HEK293 (cell line): ENCODE results near the gene AMBRA1.

Experiments
- CTCF ChIA-PET: fragments of 350-600 bp; formaldehyde crosslinking; extraction: SDS; loops from one replicate; lab custom pipeline; 2021; ENCODE audit warnings: antibody characterized with exemption; lab: Yijun Ruan, JAX
- POLR2A ChIA-PET: fragments of 300-600 bp; formaldehyde crosslinking; extraction: SDS; loops from one replicate; lab custom pipeline; 2020; ENCODE audit warnings: antibody characterized with exemption, inconsistent platforms; lab: Yijun Ruan, JAX
- H3K27ac ChIP-seq: fragments of 200-500 bp; sonication (Bioruptor generic); 2 replicates; pipeline ENCODE4 v1.5.1; 2014; ENCODE audit warnings: low read depth, low read length, control low read depth, inconsistent platforms; ENCODE audit errors: extremely low read depth
- H3K36me3 ChIP-seq, 2 experiments: fragments of 200-500 bp in 1 of 2; sonication (Bioruptor generic) in 1 of 2; 1 replicate in 1 of 2; 2 replicates in 1 of 2; pipeline ENCODE4 v1.5.1; 2014 to 2017; ENCODE audit warnings: inconsistent platforms in 2 of 2, low read length in 2 of 2; ENCODE audit not compliant: control insufficient read depth in 2 of 2, insufficient read depth in 1 of 2
- H3K4me1 ChIP-seq: fragments of 200-500 bp; sonication (Bioruptor generic); 2 replicates; pipeline ENCODE4 v1.5.1; 2014; ENCODE audit warnings: mild to moderate bottlenecking, low read length, inconsistent platforms; ENCODE audit not compliant: control insufficient read depth, insufficient read depth
- H3K4me3 ChIP-seq: 2 replicates; pipeline ENCODE4 v1.5.1; 2011; ENCODE audit warnings: low read depth, mild to moderate bottlenecking, control low read depth, low read length, moderate library complexity
- H3K9me3 ChIP-seq: fragments of 200-500 bp; sonication (Bioruptor generic); 2 replicates; pipeline ENCODE4 v1.5.1; 2014; ENCODE audit warnings: low read depth, low read length, inconsistent platforms; ENCODE audit not compliant: control insufficient read depth, insufficient read depth
- BCL11B ChIP-seq: fragments of 450-650 bp; formaldehyde crosslinking; IDR thresholded peaks from 2 replicates; pipeline ENCODE4 v1.5.1; 2016; ENCODE audit warnings: low read depth, missing biosample characterization, missing genetic modification characterization
- EGR2 ChIP-seq: fragments of 450-650 bp; formaldehyde crosslinking; IDR thresholded peaks from 2 replicates; pipeline ENCODE4 v1.5.1; 2016; ENCODE audit warnings: low read depth, missing biosample characterization, missing genetic modification characterization
- FEZF1 ChIP-seq: fragments of 450-650 bp; formaldehyde crosslinking; IDR thresholded peaks from 2 replicates; pipeline ENCODE4 v1.5.1; 2016; ENCODE audit warnings: missing biosample characterization, missing genetic modification characterization
- GLIS1 ChIP-seq: fragments of 450-650 bp; formaldehyde crosslinking; IDR thresholded peaks from 2 replicates; pipeline ENCODE4 v1.5.1; 2016; ENCODE audit warnings: missing biosample characterization, missing genetic modification characterization
- IKZF3 ChIP-seq: fragments of 450-650 bp; IDR thresholded peaks from 2 replicates; pipeline ENCODE4 v1.5.0; 2018; ENCODE audit warnings: missing biosample characterization, mild to moderate bottlenecking, missing genetic modification characterization, moderate library complexity
- MYNN ChIP-seq: fragments of 450-650 bp; formaldehyde crosslinking; IDR thresholded peaks from 2 replicates; pipeline ENCODE4 v1.5.1; 2016; ENCODE audit warnings: missing biosample characterization, missing genetic modification characterization, borderline replicate concordance
- SP7 ChIP-seq: fragments of 450-650 bp; formaldehyde crosslinking; IDR thresholded peaks from 2 replicates; pipeline ENCODE4 v1.5.1; 2016; ENCODE audit warnings: missing biosample characterization, missing genetic modification characterization
- WT1 ChIP-seq: fragments of 450-650 bp; formaldehyde crosslinking; IDR thresholded peaks from 2 replicates; pipeline ENCODE4 v1.5.1; 2016; ENCODE audit warnings: missing biosample characterization, missing genetic modification characterization
- ZBTB17 ChIP-seq: fragments of 450-650 bp; formaldehyde crosslinking; IDR thresholded peaks from 2 replicates; pipeline ENCODE4 v1.5.1; 2016; ENCODE audit warnings: missing biosample characterization, missing genetic modification characterization
- ZBTB8A ChIP-seq: fragments of 450-650 bp; formaldehyde crosslinking; IDR thresholded peaks from 2 replicates; pipeline ENCODE4 v1.5.1; 2016; ENCODE audit warnings: missing biosample characterization, missing genetic modification characterization
- ZFHX2 ChIP-seq: fragments of 450-650 bp; formaldehyde crosslinking; conservative IDR thresholded peaks from 2 replicates; pipeline ENCODE4 v1.5.1; 2016; ENCODE audit warnings: missing biosample characterization, missing genetic modification characterization
- ZIC2 ChIP-seq: fragments of 450-650 bp; formaldehyde crosslinking; IDR thresholded peaks from 2 replicates; pipeline ENCODE4 v1.5.1; 2016; ENCODE audit warnings: missing biosample characterization, missing genetic modification characterization
- ZNF121 ChIP-seq: fragments of 450-650 bp; formaldehyde crosslinking; IDR thresholded peaks from 2 replicates; pipeline ENCODE4 v1.5.1; 2016; ENCODE audit warnings: missing biosample characterization, missing genetic modification characterization
- ZNF169 ChIP-seq: fragments of 450-650 bp; formaldehyde crosslinking; IDR thresholded peaks from 2 replicates; pipeline ENCODE4 v1.5.1; 2016; ENCODE audit warnings: missing biosample characterization, missing genetic modification characterization
- ZNF184 ChIP-seq: fragments of 450-650 bp; IDR thresholded peaks from 2 replicates; pipeline ENCODE4 v1.5.1; 2018; ENCODE audit warnings: missing biosample characterization, mild to moderate bottlenecking, missing genetic modification characterization
- ZNF19 ChIP-seq: fragments of 450-650 bp; formaldehyde crosslinking; IDR thresholded peaks from 2 replicates; pipeline ENCODE4; 2016; ENCODE audit warnings: missing biosample characterization, missing genetic modification characterization, low read depth
- ZNF211 ChIP-seq: fragments of 450-650 bp; formaldehyde crosslinking; IDR thresholded peaks from 2 replicates; pipeline ENCODE4 v1.5.1; 2016; ENCODE audit warnings: low read depth, missing biosample characterization, missing genetic modification characterization
- ZNF223 ChIP-seq: fragments of 450-650 bp; formaldehyde crosslinking; IDR thresholded peaks from 2 replicates; pipeline ENCODE4 v1.5.1; 2016; ENCODE audit warnings: missing biosample characterization, missing genetic modification characterization
- ZNF311 ChIP-seq: fragments of 450-650 bp; formaldehyde crosslinking; IDR thresholded peaks from 2 replicates; pipeline ENCODE4 v1.5.1; 2017; ENCODE audit warnings: missing biosample characterization, missing genetic modification characterization, borderline replicate concordance
- ZNF341 ChIP-seq: fragments of 450-650 bp; formaldehyde crosslinking; IDR thresholded peaks from 2 replicates; pipeline ENCODE4; 2016; ENCODE audit warnings: low read depth, missing biosample characterization, missing genetic modification characterization
- ZNF391 ChIP-seq: fragments of 450-650 bp; formaldehyde crosslinking; IDR thresholded peaks from 2 replicates; pipeline ENCODE4 v1.5.1; 2016; ENCODE audit warnings: low read depth, missing biosample characterization, missing genetic modification characterization, borderline replicate concordance
- ZNF423 ChIP-seq: fragments of 450-650 bp; formaldehyde crosslinking; IDR thresholded peaks from 2 replicates; pipeline ENCODE4 v1.5.1; 2016; ENCODE audit warnings: missing biosample characterization, missing genetic modification characterization
- ZNF510 ChIP-seq: fragments of 450-650 bp; formaldehyde crosslinking; IDR thresholded peaks from 2 replicates; pipeline ENCODE4 v1.5.1; 2018; ENCODE audit warnings: mild to moderate bottlenecking, missing genetic modification characterization, missing biosample characterization; ENCODE audit not compliant: insufficient replicate concordance
- ZNF529 ChIP-seq: fragments of 450-650 bp; formaldehyde crosslinking; IDR thresholded peaks from 2 replicates; pipeline ENCODE4 v1.5.1; 2017; ENCODE audit warnings: missing genetic modification characterization, missing biosample characterization; ENCODE audit not compliant: insufficient replicate concordance
- ZNF561 ChIP-seq: fragments of 450-650 bp; IDR thresholded peaks from 2 replicates; pipeline ENCODE4 v1.5.1; 2018; ENCODE audit warnings: missing biosample characterization, missing genetic modification characterization, borderline replicate concordance
- ZNF624 ChIP-seq: fragments of 450-650 bp; formaldehyde crosslinking; IDR thresholded peaks from 2 replicates; pipeline ENCODE4 v1.5.1; 2017; ENCODE audit warnings: missing biosample characterization, missing genetic modification characterization
- ZNF654 ChIP-seq: fragments of 450-650 bp; formaldehyde crosslinking; IDR thresholded peaks from 2 replicates; pipeline ENCODE4 v1.5.1; 2016; ENCODE audit warnings: low read depth, missing biosample characterization, missing genetic modification characterization
- ZNF776 ChIP-seq: fragments of 450-650 bp; formaldehyde crosslinking; IDR thresholded peaks from 2 replicates; pipeline ENCODE4 v1.5.0; 2017; ENCODE audit warnings: missing biosample characterization, missing genetic modification characterization, borderline replicate concordance
- TF ChIP-seq, protein P1 (sequence below): fragments of 450-650 bp; formaldehyde crosslinking; IDR thresholded peaks from 2 replicates; pipeline ENCODE4 v1.5.1; 2016; ENCODE audit warnings: missing biosample characterization, missing genetic modification characterization
- TF ChIP-seq, protein P2 (sequence below): fragments of 450-650 bp; formaldehyde crosslinking; conservative IDR thresholded peaks from 2 replicates; pipeline ENCODE4 v1.5.1; 2016; ENCODE audit warnings: low read depth, missing biosample characterization, missing genetic modification characterization
- TF ChIP-seq, protein P3 (sequence below): fragments of 450-650 bp; formaldehyde crosslinking; IDR thresholded peaks from 2 replicates; pipeline ENCODE4 v1.5.1; 2017; ENCODE audit warnings: missing biosample characterization, missing genetic modification characterization
- TF ChIP-seq, protein P4 (sequence below): fragments of 450-650 bp; IDR thresholded peaks from 2 replicates; pipeline ENCODE4 v1.5.1; 2018; ENCODE audit warnings: missing biosample characterization, mild to moderate bottlenecking, missing genetic modification characterization

The AMBRA1 gene

DNA sequence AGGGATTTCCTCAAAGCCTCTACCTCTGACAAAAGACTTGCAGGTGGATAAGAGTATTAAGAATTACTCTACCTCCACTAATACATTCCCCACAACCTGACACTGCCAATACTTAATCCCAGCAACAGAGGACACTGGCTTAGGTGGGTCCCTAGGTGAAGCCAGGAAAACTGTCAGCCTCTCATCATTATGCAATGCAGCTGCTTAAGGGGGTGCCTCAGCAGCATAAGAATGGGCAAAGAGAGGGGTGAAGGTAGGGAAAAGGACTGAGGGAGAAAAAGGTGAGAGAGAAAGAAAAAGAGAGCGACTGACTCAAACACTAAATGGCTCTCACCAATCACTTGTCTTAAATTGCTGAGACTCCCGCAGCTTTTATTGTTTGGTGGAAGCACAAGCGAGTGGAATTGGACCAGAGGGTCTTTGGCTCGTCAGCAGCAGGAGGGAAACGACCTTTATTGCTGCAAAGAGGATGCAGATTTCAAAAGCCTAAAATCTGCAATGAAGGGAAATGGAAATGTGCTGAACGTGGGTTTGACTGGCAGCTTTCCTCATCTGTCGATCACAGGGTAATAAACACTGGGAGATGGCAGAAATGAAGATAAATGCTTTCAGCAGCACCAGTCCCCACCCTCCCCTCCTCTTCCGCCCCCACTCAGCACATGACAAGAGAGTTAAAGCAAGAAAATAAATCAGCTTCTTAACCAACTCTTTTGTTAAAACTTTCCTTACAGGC is 137.4 kb downstream of the AMBRA1 start:
- Histone ChIP-seq H3K9me3 (no peaks in the 10 kb centered on the region), H3K4me3 (no peak overlapping the region), H3K36me3 (no peaks in the 10 kb centered on the region), H3K4me1 (no peaks in the 10 kb centered on the region), H3K27ac (no peak overlapping the region)
- ChIA-PET CTCF (interaction anchor here (0.6 kb wide), 2 partner anchors 41 to 796 kb away, joined by 3 read pairs; no protein-coding TSS in a partner anchor), POLR2A (no interaction called here)
- TF ChIP-seq FEZF1 (peak; percentile 62), IKZF3 (tag by site-specific recombination) (no peak), ZNF654 (tag by site-specific recombination) (no peak), ZNF776 (tag by site-specific recombination) (no peak), BCL11B (tag by site-specific recombination) (no peak), ZIC2 (peak; percentile 34), MYNN (no peak), ZNF311 (tag by site-specific recombination) (no peak), ZNF510 (tag by site-specific recombination) (no peak), ZFHX2 (tag by site-specific recombination) (peak; percentile 87), ZBTB17 (tag by site-specific recombination) (no peak), ZNF223 (tag by site-specific recombination) (no peak), ZNF169 (tag by site-specific recombination) (no peak), ZNF391 (tag by site-specific recombination) (no peak), WT1 (tag by site-specific recombination) (peak; percentile 54), ZNF121 (tag by site-specific recombination) (no peak), ZNF561 (tag by site-specific recombination) (no peak), ZNF184 (tag by site-specific recombination) (no peak), ZNF423 (tag by site-specific recombination) (no peak), ZNF624 (tag by site-specific recombination) (no peak), SP7 (tag by site-specific recombination) (peak; percentile 59; the same call in 1 of the 2 replicates), EGR2 (tag by site-specific recombination) (peak; percentile 74), ZNF529 (tag by site-specific recombination) (no peak), ZNF19 (no peak), ZNF211 (tag by site-specific recombination) (no peak), ZBTB8A (no peak), GLIS1 (tag by site-specific recombination) (peak; percentile 34; the same call in 1 of the 2 replicates), ZNF341 (tag by site-specific recombination) (no peak)
- TF ChIP-seq, protein P1, sequence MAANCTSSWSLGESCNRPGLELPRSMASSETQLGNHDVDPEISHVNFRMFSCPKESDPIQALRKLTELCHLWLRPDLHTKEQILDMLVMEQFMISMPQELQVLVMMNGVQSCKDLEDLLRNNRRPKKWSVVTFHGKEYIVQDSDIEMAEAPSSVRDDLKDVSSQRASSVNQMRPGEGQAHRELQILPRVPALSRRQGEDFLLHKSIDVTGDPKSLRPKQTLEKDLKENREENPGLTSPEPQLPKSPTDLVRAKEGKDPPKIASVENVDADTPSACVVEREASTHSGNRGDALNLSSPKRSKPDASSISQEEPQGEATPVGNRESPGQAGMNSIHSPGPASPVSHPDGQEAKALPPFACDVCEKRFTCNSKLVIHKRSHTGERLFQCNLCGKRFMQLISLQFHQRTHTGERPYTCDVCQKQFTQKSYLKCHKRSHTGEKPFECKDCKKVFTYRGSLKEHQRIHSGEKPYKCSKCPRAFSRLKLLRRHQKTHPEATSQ: no peak
- TF ChIP-seq, protein P2, sequence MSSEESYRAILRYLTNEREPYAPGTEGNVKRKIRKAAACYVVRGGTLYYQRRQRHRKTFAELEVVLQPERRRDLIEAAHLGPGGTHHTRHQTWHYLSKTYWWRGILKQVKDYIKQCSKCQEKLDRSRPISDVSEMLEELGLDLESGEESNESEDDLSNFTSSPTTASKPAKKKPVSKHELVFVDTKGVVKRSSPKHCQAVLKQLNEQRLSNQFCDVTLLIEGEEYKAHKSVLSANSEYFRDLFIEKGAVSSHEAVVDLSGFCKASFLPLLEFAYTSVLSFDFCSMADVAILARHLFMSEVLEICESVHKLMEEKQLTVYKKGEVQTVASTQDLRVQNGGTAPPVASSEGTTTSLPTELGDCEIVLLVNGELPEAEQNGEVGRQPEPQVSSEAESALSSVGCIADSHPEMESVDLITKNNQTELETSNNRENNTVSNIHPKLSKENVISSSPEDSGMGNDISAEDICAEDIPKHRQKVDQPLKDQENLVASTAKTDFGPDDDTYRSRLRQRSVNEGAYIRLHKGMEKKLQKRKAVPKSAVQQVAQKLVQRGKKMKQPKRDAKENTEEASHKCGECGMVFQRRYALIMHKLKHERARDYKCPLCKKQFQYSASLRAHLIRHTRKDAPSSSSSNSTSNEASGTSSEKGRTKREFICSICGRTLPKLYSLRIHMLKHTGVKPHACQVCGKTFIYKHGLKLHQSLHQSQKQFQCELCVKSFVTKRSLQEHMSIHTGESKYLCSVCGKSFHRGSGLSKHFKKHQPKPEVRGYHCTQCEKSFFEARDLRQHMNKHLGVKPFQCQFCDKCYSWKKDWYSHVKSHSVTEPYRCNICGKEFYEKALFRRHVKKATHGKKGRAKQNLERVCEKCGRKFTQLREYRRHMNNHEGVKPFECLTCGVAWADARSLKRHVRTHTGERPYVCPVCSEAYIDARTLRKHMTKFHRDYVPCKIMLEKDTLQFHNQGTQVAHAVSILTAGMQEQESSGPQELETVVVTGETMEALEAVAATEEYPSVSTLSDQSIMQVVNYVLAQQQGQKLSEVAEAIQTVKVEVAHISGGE: no peak
- TF ChIP-seq, protein P3, sequence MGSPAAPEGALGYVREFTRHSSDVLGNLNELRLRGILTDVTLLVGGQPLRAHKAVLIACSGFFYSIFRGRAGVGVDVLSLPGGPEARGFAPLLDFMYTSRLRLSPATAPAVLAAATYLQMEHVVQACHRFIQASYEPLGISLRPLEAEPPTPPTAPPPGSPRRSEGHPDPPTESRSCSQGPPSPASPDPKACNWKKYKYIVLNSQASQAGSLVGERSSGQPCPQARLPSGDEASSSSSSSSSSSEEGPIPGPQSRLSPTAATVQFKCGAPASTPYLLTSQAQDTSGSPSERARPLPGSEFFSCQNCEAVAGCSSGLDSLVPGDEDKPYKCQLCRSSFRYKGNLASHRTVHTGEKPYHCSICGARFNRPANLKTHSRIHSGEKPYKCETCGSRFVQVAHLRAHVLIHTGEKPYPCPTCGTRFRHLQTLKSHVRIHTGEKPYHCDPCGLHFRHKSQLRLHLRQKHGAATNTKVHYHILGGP: no peak
- TF ChIP-seq, protein P4, sequence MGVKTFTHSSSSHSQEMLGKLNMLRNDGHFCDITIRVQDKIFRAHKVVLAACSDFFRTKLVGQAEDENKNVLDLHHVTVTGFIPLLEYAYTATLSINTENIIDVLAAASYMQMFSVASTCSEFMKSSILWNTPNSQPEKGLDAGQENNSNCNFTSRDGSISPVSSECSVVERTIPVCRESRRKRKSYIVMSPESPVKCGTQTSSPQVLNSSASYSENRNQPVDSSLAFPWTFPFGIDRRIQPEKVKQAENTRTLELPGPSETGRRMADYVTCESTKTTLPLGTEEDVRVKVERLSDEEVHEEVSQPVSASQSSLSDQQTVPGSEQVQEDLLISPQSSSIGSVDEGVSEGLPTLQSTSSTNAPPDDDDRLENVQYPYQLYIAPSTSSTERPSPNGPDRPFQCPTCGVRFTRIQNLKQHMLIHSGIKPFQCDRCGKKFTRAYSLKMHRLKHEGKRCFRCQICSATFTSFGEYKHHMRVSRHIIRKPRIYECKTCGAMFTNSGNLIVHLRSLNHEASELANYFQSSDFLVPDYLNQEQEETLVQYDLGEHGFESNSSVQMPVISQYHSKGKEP: no peak
